ENCODE results near the gene TPBG.

TPBG gene

DNA sequence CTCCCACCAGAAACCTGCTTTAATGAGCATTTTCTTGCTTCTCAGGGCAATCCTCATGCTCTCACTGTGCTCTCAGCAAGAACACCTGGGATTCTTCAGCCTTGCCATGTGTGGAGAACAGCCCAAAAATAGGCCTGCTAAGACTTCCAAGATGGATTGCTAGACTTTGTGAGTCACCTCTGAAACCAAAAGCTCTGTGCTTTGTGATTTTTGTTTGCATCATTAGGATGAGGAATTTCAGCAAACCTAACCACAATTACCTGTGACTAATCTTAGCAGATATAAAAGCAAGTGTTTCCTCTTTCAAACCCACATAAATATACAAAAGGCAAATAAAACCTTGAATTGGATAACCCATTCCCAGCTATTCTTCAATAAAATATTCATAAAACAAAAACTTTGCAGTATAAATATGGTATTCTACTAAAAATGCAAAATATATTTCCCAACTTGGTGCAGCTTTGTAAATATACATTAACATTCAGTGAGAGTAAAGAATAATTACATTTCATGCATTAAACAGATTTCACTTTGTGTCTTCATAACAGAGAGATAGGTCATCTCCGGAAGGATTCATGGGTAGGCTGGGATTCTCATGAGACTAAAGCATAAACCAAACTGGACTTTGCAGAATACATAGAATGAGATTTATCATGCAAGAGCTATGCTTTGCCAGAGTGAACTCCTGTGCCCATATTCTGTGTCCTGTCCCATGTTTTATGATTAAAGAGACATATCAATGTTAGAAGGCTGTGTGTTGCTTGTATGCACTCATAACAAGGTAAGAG is 33.5 kb downstream of the TPBG start:
- peak; percentile 45 for DNase-seq (ENCODE audit: insufficient read length, low spot score)
- no peak for TF ChIP-seq POLR2A (IDR thresholded peaks at IDR 0.05; ENCODE audit: low read depth, low read length)
- peak; percentile 99 for FAIRE-seq

DNA sequence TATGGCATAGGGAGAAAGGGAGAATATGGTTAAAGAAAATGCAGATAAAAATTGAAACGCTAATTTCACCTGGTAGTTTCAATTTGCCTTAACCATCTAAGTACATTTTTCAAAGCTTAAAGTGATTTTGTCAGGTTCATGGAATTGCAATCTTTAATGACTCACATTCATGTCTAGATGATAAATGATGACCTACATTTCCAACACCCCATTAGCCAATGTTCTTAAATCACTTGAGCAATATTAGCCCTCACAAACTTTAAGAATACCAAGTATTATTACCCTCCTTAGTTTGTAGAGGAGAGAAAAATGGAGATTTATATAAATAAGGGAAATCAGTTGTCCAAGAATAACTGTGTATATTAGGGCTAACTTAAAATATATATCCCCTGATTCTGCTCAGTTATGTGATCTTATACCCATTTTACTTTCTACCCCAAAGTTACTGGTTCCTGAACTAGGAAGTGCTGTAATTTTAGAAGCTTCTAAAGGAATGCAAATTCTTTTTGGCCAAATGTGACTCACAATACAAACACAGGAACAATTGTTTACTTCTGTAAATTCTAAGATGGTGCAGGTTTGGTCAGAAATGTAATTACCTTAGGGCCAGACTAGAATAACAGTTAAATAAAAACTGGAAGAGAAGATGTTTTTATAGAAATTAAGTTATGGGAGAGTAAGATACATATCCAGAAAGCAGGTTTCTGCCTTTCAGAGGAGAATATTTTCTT is 34.5 kb downstream of the TPBG start:
- FAIRE-seq: peak; percentile 86
- no peak for TF ChIP-seq POLR2A (IDR thresholded peaks at IDR 0.05; ENCODE audit: low read depth, low read length)
- peak; percentile 27 for DNase-seq (ENCODE audit: insufficient read length, low spot score)

DNA sequence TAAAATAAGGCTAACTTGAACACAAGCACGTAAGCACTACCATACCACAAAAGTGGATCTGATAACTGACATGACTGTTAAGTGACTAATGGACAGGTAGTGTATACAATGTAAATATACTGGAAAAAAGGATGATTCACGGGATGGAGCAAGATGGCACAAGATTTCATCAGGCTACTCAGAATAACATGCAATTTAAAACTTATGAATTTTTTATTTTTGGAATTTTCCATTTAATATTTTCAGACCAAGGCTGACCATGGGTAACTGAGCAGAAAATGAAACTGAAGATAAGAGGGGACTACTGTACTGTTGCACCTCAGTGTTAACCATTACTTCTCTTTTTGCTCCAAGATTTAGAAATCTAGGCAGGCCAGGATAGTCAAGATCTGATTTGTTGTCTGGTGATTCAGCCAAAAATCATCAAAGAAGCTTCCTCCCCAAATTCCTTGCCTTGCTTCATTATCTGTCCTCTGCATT is 45.4 kb downstream of the TPBG start:
- DNase-seq (ENCODE audit: insufficient read length, low spot score) (no peak), FAIRE-seq (peak; percentile 6)
- TF ChIP-seq POLR2A (IDR thresholded peaks at IDR 0.05; ENCODE audit: low read depth, low read length): no peak

DNA sequence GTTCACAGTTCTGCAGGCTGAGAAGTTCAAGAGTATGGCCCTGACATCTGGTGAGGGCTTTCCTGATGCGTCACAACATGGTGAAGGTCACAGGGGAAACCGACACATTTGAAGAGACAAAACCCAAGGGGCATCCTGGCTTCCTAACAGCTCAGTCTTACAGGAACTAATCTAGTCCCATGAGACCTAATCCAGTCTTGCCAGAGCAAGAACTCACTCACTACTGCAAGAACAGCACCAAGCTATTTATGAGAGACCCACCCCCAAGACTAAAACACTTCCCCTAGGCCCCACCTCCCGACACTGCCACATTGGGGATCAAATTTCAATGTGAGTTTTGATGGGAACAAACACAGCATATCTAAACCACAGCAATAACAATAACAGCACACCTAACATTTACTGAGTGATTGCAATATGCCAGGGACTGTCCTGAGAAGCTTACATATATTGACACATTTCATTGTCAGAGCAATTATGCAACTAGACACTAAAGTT is 46.6 kb downstream of the TPBG start:
- no peak for DNase-seq (ENCODE audit: insufficient read length, low spot score)
- FAIRE-seq: peak; percentile 66
- TF ChIP-seq POLR2A (IDR thresholded peaks at IDR 0.05; ENCODE audit: low read depth, low read length): no peak

DNA sequence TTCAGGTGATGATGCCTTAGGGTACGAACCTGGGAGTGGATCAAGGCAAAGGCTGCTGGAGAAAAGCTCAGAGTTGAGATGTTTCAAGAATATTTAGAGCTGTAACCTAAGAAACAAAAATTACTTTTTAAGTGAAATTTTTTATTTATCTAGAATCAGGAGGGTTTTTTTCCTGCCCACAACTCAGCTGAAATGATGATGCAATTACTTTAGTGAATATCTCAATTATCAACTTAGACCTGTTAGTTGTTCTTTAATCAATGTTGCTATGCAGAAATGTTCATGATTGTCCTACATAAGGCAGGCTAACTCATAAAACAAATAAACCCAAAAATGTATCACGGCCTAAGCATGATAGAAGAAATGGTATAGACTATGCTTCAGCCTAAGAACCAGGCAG is 50.3 kb downstream of the TPBG start:
- TF ChIP-seq POLR2A (IDR thresholded peaks at IDR 0.05; ENCODE audit: low read depth, low read length): no peak
- DNase-seq (ENCODE audit: insufficient read length, low spot score) (no peak), FAIRE-seq (no peak)

DNA sequence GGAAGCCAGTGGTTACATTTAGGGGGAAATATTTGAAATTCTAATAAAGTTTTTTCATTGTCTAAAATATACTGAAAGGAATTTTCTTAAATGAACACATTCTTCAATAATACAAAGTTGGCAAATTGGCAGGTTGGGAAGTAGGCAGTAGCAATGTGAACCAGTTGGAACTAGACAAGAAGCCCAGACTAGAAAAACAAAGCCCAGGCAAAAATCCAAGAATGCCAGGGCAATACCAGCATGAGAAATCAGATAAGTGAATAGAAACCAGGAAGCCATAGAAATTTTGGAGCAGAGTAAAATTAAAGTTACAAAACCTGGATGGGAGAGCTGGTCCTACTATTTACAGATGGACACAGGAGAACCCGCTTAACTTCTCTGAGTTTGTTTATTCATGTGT is 52.2 kb downstream of the TPBG start:
- no peak for TF ChIP-seq POLR2A (IDR thresholded peaks at IDR 0.05; ENCODE audit: low read depth, low read length)
- no peak for FAIRE-seq
- no peak for DNase-seq (ENCODE audit: insufficient read length, low spot score)

DNA sequence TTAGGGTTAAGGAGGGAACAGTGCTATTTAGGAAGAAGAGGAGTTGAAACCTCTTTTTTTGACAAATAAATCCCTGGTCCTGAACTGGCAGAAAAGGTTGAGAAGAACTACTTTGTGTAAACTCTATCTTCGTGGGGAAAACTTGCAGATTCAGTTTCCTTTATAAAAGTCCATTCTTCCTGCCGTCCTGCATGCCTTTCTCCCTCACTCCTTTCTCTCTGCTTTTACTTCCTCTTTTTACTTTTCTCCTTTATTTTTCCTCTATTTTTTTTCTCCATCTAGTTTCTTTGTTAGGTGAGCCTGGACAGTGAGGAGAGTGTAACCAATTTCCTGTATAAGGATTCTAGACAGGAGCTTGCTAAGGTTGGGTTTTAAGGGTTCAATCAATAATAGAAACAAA is 52.7 kb downstream of the TPBG start:
- no peak for TF ChIP-seq POLR2A (IDR thresholded peaks at IDR 0.05; ENCODE audit: low read depth, low read length)
- FAIRE-seq (no peak), DNase-seq (ENCODE audit: insufficient read length, low spot score) (no peak)

All from H54 (cell line).